AG20443 (cell line): ENCODE results near the gene LINGO1.

Source experiments
- DNase-seq: peaks from one replicate; pipeline ENCODE4 v3.0.0; 2012; ENCODE audit warnings: low spot score, mixed read lengths

Gene LINGO1

DNA sequence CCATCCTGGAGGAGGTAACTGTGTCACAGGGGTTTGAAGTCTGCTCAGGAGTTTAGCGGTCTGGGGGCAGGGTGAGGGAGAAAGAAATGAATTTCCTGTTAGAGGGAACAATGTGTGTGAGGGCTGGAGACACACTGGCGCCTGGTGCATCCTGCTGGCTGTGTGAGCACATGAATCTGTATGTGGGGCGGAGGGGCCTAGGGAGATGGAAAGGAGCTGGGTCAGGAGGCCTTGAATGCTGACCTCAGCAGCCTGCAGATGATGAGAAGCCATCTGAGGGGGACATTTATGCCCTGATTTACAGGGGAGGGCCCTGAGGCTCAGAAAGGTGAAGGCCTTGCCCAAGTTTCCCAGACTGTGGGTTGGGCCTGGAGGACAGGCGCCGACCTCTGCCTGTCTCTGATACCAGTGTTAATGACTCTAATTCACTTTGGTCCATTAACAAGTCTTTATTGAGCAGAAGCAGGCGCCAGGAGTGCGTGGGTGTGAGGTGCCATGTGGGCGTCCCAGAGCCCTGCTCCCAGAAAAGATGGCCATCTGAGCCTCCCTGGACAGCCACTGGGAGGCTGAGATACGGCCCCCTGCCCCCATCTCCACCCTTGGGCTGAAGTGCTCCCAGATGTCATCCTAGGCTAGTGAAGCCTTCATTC, 34.8 kb downstream of the LINGO1 start:
- no peak for DNase-seq

DNA sequence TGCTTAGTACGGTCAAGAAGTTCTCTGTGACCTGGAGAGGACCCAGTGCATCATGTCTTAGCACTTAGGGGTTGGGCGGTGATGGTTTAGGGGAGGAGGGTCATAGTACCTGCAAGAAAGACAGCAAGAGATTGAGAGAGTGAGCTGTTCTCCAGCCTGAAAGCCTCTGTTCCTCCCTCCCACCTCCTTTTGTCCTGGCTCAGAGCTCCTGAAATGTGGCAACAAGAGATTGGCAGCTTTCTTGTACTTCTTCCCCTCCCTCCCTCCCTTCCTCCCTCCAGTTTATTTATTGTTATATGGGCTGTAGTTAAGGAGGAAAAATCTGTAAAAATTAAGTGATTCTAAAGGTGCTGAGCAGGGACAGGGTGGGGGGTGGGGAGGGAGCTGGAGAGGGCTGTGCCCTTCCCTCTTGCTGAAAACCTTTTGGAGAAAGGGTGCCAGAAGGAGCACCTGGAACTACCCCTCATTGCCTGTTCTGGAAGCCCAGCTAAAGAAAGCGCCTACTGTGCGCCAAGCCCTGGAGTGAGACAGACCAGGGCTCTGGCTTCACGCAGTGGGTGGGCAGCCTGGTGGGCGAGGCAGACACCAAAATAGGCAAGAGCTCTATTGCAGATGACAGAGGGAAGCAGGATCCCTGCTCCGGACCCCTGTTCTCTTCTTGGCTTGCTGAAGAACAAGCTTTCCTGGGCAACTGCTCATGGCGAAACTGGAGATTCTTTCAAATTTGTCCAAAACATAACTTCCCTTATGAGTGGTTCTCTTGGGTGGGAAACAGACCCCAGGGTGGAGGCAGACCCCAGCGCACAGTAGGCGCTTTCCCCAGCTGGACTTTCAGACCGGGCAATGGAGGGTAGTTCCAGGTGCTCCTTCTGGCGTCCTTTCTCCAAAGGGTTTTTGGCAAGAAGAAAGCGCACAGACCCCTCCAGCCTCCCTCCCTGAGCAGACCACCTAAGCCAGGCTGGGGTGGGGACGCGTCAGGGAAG, 35.6 kb downstream of the LINGO1 start:
- DNase-seq = no peak

DNA sequence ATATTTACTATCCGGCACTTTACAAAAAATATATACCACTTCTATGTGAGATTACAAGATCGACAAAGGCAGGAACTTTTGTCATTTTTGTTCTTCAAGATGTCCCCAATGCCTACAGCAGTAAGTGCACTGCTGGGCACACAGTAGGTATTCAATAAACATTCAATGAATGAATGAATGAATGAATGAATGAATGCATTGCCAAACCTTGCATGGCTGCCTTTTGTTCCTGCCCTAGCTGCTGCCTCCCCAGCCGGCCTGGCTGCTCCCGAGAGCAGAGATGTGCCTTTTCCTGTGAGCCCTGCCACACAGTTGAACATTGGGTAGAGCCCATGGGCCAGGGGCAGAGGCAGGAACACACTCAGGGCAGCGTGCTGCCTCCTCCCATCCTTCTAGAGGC, 37.5 kb downstream of the LINGO1 start:
- no peak for DNase-seq

DNA sequence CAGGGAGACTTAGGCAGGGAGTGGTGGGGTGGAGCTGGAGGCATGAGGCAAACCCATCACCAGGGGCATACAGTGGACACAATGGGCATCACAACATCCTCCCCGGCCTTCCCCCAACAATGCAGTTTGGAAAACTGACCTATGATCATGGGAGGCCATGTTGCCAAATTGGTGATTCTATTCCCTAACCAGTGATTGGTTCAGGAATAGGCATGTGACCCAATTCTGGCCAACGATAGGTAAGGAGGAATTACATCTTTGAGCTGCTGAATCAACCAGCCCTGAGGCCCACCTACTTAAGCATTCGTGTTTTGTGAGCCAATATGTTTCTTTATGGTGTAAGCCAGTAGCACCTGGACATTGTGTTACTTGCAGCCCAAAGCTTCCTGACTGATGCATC, 40.0 kb downstream of the LINGO1 start:
- no peak for DNase-seq

DNA sequence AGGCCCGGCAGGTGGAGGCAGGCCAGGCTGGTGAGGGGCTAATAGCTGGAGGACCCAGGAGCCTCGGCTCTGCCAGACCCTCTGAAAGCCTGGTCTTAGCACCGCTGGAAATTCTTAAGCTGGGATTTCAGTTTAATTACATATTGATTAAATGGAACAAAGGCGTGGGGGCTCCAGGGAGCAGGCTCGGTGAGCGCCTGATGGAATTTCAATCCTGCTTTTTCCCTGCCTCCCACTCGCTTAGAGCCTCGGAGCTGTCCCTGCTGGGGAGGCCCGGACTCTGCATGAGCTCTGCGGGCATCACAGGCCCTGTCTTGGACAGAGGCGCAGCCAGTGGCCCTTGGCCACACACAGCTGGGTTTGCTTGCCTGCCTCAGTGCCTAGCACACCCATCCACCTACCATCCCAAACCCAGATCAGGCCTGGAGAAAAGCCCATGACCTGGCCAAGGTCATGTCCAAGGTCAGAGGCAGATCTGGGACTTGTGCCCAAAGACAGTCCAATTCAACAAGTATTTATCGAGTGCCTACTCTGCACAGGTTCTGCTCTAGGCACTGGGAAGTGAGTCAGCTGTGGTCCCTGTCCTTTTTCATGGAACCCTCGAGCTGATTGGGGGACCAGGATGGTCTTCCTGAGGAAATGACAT, 40.6 kb downstream of the LINGO1 start:
- no peak for DNase-seq

DNA sequence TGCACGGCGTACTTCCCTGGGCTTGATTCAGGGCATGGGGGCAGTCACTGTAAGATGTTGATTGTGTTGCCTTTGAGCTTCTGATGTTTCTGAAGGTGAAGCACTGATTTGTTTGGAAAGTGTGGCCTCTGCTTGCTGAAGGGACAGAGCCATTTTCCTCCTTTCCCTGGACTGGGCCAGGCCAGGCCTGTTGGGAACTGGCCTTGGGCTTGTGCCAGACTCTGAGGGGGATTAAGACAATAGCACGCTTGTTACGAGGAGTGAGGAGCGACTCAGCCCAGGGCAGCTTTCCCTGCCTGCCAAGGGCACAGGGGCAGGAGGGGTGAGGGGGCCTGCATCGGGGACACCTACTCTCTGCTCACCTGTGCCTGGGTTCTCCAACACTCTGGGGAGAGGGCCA, 42.9 kb downstream of the LINGO1 start:
- DNase-seq = no peak

DNA sequence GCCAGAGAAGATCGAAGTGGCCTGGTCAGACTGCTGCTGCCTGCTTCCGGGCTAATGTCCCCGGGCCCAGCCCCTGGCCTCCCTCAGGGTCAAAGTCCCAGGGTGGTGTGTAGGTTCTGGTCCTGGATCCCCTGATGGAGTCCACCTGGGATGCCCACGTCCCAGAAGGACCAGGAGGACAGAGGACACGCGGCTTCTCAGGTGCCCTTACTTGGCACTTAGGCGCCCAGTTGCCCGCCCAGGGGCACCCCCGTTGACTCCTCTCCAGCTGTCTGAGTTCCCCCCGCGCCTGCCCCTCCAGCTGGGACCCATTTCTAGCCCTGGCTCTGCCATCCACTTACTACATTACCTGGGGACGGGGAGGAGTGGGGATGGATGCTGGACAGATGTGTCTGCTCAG, 44.6 kb downstream of the LINGO1 start:
- DNase-seq = no peak

DNA sequence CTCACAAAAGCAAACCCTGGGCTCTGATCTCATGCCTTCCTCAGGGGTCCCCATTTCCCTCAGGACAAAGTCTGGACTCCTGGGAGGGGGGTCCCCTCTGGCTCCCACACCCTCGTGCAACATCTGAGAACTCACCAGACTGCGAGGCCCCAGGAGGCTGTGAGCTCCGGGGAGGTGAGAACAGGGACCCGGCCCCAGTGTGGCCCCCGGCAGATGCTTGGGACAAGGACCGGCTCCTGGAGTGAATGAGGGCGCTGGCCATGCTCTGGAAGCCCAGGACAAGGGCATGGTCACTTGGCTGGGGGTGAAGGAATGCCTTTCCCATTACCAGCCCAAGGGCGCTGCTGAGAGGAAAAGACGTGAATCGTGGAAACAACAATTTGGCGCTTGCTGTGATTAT, 48.0 kb downstream of the LINGO1 start:
- no peak for DNase-seq

DNA sequence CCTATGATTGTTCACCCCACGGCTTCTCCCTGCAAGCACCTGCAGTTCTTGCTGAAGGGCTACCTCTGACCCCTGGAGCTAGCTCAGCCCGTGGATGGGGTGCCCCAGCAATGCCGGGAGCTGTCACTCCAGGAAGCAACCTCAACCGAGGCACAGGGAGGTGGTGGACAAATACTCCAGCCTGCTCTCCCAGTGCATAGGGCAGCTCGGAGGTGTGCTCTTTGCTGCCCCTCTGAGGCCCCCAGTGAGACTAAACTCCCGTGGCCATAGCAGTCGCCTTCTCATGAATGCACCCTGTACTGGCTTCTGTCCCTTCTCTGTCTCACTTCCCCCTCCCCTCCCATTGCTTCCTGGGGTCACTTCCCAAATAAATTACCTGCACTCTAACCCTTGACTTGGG, 48.5 kb downstream of the LINGO1 start:
- no peak for DNase-seq

DNA sequence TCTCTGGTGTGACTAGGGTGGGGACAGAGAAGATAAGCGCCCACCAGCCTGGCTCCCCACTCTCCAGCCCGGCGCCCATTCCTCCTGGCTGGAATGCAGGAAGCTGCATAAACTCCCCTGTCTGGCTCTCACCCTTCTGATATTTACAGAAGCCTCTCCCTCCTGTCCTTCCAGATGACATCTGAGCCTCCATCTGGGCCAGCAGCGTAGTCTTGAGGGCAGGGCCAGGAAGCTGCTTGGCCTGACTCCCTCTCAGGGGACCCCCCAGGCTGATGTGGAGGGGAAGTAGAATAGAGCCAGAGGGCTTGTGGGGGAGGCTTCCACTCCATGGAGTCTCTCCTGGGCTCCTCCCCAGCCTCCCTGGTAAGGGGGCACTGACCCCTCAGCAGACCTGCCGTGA, 49.9 kb downstream of the LINGO1 start:
- DNase-seq = no peak

DNA sequence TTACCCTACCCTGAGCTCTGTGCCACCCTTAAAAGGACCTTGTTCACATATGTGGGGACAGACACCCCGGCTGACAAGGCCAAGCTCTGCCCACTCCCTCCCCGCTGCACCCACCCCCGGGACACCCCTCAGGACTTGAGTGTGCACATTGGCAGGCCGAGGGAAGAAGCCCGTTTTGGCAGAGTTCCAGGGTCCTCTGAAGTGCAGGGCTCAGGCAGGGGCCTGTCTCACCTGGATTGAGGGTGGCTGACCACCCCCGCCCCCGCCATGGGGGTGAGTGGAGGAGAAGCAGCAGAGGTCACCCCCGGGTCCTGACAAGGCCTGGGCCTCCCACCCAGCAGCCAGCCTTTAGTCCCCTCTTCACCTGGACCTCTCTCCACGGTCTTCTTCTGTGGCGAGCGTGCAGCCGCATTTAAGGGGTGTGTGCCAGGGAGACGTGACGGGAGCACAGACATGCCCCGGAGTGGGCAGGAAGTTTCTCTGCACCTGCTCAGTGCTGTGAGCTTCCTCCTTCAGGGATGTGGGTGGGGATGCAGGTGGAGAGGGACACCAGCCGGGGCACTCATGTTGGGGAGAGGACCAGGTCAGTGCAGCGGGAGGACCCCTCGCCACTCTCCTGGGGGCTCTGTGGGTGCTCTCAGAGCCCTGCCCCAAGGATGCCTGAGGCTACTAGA, 50.7 kb downstream of the LINGO1 start:
- DNase-seq = no peak

DNA sequence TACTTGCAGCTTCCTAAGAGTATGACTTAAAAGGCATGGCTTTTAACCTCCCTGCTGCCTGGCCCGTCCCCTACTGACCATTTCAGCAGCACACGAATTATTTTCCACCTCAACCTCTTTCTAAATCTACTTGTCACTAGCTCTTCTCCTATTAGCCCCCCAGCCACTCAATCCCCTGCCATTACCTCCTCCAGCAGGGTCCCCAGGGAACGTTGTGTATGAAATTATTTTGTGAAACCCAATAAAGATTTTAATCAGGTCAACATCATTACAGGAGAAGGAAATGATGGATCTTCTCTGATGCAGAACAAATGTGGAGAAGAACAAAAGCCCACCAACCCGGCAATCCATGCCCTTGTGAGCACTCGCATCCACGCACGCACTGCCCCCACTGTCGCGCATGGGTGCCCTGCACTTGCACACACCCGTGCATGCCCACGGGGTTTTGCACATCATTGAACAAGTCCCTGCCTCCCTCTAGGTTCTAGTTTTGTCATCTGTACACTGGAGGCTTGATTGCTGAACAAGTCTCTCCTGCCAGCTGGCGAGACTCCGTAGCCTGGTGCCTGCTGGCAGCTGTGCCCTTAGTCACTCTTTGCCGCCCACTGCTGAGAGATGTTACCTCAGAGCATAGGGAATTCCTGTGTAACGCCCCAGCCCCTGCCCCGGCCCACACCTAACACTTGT, 51.6 kb downstream of the LINGO1 start:
- no peak for DNase-seq

DNA sequence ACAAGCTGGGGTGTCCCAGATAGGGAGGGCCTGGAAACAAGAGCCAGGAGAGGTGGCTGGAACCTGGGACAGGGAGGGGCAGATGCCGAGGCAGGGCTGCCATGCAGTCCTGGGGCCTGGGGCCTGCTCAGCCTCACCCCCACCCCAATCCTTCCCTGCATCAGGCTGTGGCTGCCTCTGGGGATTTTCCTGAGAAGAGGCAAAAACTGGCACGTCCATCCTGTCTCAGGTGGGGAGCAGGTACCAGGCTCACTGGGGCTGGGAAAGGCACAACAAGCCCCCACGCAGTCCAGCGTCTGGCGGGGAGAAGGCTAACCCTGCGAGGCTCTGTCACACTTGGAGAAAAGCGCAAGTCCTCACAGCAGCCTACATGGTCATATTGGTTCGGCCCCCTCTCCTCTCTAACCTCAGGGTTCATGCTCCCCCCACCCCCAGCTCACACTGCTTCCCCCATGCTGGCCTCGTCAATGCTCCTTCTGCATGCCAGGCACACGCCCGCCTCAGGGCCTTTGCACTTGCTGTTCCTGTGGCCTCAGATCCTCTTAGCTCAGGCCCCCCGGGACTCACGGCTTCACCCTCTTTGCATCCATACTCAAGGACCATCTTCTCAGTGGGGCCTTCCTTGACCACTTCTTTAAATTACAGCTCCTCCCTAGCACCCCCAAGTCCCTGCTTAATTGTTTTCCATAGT, 53.1 kb downstream of the LINGO1 start:
- no peak for DNase-seq

DNA sequence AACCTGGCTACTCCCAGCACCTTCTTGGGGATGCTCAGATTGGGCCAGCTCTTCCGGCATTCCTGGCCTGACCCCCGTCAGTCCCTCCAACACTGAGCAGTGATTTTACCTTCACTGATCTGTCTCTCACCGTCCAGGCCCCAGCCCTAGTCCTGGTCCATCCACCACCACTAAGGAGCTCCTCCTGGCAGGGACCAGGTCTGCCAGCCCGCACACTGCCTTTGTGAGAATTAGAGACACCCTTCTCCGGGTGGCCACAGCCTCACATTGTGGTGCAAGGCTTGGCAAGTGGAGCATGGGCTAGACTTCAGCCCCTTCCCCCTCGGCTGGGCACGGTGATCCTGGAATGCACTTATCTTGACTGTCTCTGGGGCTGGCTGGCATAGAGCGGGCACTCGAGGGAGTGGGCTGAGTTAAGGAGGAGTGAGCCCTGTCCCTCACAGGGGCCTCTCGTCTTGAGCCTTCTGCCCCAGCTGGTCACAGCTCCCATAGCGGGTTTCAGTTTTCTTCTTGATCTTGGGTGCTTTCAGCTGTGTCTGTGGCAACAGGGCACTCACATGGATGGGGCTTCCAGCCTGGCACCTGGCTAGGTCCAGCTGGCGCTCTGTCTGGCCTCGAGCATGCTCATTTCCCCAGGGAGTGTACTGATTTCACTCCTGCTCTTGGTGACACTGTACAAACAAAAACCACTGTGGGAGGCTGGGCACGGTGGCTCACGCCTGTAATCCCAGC, 53.9 kb downstream of the LINGO1 start:
- no peak for DNase-seq

DNA sequence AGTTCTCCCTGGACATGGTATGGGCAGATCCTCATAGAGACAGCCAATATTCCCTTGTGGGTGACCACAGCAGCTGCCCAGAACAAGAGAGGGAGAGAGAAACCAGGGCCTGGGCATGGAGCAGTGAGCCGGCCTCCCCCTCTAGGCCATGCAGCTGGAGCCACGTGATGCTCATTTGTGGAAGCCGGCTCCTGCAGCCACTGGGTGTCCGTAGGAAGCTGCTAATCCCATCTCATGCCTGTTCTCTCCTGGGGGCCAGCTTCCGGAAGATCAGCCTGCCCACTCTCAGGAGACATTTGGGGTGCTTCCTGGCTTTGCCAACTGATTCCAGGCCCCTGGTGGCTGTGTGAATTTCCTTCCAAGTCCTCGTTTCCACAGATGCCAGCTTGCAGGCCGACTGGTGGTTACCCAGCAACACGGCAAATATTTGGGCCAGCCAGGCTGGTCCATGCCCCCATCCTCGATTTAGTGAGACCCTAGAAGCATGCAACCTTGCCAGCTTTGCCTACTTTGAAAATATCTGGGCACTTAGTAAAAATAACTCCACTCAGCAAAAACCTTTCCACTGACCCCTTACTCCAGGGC, 55.3 kb downstream of the LINGO1 start:
- no peak for DNase-seq

DNA sequence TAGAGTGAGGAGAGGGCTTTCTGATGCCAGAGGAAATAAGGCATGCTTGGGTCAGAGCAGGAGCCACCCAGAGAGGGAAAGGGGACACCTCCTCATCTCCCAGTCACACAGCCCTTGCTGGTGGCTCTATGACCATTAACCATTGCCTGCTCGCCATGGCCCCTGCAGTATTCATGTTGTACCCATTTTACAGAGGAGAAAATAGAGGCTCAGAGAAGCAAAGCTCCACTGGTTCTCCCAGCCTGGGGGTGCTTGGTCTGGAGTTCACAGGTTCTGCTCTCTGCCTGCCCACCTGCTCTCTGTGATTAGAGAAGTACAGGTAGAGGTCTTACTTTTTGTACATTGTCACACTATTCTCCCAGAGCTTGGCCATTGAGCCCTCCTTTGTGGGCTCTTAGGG, 56.2 kb downstream of the LINGO1 start:
- no peak for DNase-seq

DNA sequence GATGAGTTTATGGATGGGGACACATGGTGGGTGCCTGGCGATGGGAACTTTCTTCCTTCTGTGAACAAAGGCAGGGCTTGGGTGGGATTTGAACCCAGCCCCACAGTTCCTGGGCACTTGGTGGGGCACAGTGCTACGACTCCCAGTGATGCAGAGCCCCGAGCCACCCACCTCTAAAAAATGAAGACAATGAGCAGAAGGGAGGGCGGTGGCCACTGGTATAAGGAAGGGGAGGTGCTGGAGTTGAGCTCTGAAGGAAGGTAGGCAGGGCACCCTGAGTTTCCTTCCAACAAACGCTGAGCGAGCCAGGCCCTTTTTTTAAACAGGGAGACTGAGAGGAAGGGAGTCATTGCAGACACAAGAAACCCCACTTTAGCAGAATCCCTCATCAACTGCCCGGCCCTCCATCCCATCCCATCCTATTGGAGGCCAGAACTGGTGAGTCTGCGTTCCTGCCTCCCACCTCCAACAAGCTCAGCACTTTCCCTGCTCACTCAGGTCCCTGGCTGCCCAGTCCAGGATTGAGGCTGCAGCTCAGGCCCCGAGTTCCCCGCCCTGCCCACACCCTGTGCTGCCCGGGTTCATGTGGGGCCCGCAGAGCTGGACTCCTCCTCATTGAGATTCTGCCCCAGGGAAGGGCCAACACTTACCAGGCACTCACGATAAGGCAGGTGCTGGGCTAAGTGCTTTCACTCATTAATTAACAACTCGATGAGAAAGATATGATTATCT, 57.3 kb downstream of the LINGO1 start:
- no peak for DNase-seq

DNA sequence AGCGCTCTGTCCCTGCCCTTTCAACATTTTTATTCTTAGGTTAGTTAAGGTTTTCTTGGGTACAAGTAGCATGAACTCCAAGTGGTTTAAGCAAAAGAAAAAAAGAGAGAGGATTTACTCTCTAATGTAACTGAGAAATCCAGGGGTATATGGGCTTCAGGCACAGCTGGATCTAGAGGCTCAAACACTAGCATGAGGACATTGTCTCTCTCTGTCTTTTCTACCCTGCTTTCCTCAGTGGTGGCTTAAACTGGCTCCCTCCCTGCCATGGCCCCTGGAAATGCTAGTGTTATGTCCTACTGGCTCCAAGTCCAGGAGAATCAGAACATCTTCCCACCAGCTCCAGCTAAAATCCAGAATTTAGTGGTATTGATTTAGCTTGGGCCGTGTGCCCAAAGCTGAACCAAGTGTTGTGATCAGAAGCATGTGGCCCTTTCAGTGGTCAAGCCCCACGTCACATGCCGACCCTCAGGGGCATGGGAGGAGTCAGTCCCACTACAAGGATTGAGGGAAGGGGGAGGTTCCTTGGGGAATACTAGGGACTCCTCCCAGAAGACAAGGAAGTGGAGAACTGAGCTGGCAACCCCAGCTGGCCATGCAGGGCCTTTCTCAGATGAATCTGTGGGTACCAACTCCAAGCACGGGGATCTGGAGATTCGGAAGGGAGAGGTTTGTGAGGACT, 58.0 kb downstream of the LINGO1 start:
- DNase-seq = no peak

DNA sequence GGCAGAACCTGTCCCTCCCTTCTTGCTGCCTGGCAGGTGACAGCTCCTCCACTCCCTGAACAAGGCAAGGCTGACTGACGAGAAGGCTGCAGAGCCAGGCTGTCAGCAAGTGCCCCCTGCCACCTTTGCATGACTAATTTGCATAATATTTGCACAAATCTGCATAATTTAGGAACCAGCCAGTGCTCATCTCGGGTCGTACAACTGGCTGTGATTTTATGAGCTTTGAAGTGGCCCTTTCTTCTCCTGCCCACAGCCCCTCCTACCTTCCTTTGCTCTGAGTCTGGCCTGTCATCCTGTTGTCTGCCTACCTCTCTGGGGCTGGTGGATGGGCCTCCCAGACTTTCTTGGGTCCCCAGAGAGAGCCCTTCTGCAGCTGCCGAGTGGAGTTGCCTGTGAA, 58.9 kb downstream of the LINGO1 start:
- no peak for DNase-seq
